ENCODE measurements around the gene ESPNL. TPM values are rescaled to one million over a fixed set of nuclear protein-coding genes. Genes with fewer than 3 reads are reported as not detected.

ESPNL gene
- total RNA-seq, 4 donors from 2014 or later = 0.78 to 1.3 (median 0.83) TPM; not detected in 1

DNA sequence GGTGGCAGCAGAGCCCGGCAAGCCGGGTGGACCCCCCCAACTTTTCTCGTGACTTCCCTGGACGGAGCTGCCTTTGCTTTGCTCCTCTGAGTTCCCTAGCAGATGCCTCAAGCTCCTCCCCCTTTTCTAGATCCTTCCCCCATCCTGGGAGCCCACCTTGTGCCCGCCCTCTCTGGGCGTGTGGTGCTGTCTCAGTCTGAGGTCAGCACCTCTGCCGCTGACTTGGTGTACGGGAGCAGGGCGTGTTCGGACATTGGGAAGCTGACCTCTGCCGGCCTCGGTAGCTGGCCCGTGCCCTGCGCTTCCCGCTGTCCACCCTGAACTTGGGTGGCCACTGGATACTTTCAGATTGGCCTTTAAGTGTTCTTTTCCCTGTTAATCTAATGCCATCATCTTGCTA, 19.6 kb upstream of the ESPNL start:
- no peaks in the 10 kb centered on the region for H3K27me3 ChIP-seq
- no peak for TF ChIP-seq EP300 (IDR thresholded peaks at IDR 0.05)
- TF ChIP-seq POLR2A (IDR thresholded peaks at IDR 0.05; ENCODE audit: low read depth) = no peak
- TF ChIP-seq, protein P1, sequence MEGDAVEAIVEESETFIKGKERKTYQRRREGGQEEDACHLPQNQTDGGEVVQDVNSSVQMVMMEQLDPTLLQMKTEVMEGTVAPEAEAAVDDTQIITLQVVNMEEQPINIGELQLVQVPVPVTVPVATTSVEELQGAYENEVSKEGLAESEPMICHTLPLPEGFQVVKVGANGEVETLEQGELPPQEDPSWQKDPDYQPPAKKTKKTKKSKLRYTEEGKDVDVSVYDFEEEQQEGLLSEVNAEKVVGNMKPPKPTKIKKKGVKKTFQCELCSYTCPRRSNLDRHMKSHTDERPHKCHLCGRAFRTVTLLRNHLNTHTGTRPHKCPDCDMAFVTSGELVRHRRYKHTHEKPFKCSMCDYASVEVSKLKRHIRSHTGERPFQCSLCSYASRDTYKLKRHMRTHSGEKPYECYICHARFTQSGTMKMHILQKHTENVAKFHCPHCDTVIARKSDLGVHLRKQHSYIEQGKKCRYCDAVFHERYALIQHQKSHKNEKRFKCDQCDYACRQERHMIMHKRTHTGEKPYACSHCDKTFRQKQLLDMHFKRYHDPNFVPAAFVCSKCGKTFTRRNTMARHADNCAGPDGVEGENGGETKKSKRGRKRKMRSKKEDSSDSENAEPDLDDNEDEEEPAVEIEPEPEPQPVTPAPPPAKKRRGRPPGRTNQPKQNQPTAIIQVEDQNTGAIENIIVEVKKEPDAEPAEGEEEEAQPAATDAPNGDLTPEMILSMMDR (IDR thresholded peaks at IDR 0.05) = no peak
- no peak for TF ChIP-seq POLR2AphosphoS5 (IDR thresholded peaks at IDR 0.05)
- H3K9me3 ChIP-seq = no peaks in the 10 kb centered on the region
- H3K4me3 ChIP-seq = no peak overlapping the region
- no peak overlapping the region for H3K27ac ChIP-seq (replicated peaks in 1 of 4)
- H3K4me1 ChIP-seq = no peaks in the 10 kb centered on the region
- H3K36me3 ChIP-seq = peaks cover 7 to 53% (median 41%) of the 10 kb centered on the region in 4 donors
- intact Hi-C loops (cut with DNase I) = no loop called here
- 98% methylated on average over 15 of the region's 15 CpGs for WGBS
- no peak for DNase-seq (ENCODE audit: extremely low spot score)

DNA sequence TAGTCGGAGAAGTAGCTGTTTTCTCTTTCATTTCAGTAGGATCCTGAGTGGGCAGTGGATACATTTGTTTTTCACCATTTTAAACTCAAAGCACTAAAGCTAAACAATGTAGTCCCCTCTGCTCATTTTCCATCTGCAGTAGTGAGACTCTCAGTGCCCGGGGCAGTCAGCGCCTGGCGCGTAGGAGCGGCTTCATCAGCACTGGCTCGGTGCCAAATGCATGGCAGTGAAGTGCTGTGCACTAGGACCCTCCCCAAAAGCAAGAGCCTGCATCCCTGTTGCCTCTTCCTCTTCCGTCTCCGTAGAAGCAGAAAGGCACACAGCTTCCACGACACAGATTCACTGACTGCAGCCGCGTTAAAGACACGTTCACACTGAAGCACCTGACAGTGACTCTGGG, 19.0 kb upstream of the ESPNL start:
- intact Hi-C loops (cut with DNase I) = no loop called here
- Histone ChIP-seq H3K4me1 (no peaks in the 10 kb centered on the region), H3K27me3 (no peaks in the 10 kb centered on the region), H3K4me3 (no peak overlapping the region), H3K27ac (replicated peaks in 1 of 4) (no peak overlapping the region), H3K36me3 (peaks cover 7 to 55% (median 41%) of the 10 kb centered on the region in 4 donors), H3K9me3 (no peaks in the 10 kb centered on the region)
- no peak for TF ChIP-seq POLR2A (IDR thresholded peaks at IDR 0.05; ENCODE audit: low read depth)
- no peak for TF ChIP-seq EP300 (IDR thresholded peaks at IDR 0.05)
- no peak for TF ChIP-seq POLR2AphosphoS5 (IDR thresholded peaks at IDR 0.05)
- TF ChIP-seq, protein P1 (IDR thresholded peaks at IDR 0.05) = no peak
- 94% methylated on average over 13 of the region's 13 CpGs for WGBS
- no peak for DNase-seq (ENCODE audit: extremely low spot score)

DNA sequence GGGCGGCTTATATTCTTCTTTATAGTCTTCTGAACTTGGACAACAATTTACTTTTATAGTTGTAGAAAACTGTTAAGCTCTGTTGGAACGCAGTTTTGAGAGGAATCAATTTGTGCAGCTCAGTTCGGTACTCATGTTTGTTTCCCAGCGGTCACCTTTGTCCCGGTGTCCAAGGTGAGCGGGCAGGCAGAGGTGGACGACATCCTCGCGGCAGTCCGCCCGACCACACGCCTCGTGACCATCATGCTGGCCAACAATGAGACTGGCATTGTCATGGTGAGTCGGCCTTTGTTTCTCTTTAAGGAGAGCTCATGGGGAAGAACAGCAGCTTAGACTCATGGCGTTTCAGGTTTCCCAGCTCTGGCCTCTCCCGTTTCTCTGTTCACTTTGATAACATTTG, 18.6 kb upstream of the ESPNL start:
- TF ChIP-seq POLR2A (IDR thresholded peaks at IDR 0.05; ENCODE audit: low read depth) (no peak), POLR2AphosphoS5 (IDR thresholded peaks at IDR 0.05) (no peak), EP300 (IDR thresholded peaks at IDR 0.05) (no peak)
- TF ChIP-seq, protein P1 (IDR thresholded peaks at IDR 0.05) = no peak
- Histone ChIP-seq H3K36me3 (peaks cover 7 to 55% (median 41%) of the 10 kb centered on the region in 4 donors), H3K27ac (replicated peaks in 1 of 4) (no peak overlapping the region), H3K9me3 (no peaks in the 10 kb centered on the region), H3K4me3 (no peak overlapping the region), H3K4me1 (no peaks in the 10 kb centered on the region), H3K27me3 (no peaks in the 10 kb centered on the region)
- DNase-seq (ENCODE audit: extremely low spot score) = no peak
- intact Hi-C loops (cut with DNase I) = no loop called here
- 97% methylated on average over 16 of the region's 16 CpGs for WGBS

GRCh38 chr2:238082151-238082550, 18.0 kb upstream of the ESPNL start:
- Histone ChIP-seq H3K36me3 (peaks cover 7 to 55% (median 41%) of the 10 kb centered on the region in 4 donors), H3K9me3 (no peaks in the 10 kb centered on the region), H3K27ac (replicated peaks in 1 of 4) (no peak overlapping the region), H3K4me3 (no peak overlapping the region), H3K4me1 (no peaks in the 10 kb centered on the region), H3K27me3 (no peaks in the 10 kb centered on the region)
- WGBS = 93% methylated on average over 17 of the region's 17 CpGs
- TF ChIP-seq, protein P1 (IDR thresholded peaks at IDR 0.05) = no peak
- no peak for TF ChIP-seq POLR2AphosphoS5 (IDR thresholded peaks at IDR 0.05)
- TF ChIP-seq EP300 (IDR thresholded peaks at IDR 0.05) = no peak
- TF ChIP-seq POLR2A (IDR thresholded peaks at IDR 0.05; ENCODE audit: low read depth) = no peak
- intact Hi-C loops (cut with DNase I) = no loop called here
- DNase-seq (ENCODE audit: extremely low spot score) = peak; percentile 21

GRCh38 chr2:238082827-238083226, 17.3 kb upstream of the ESPNL start:
- no peak overlapping the region for H3K27ac ChIP-seq (replicated peaks in 1 of 4)
- H3K4me3 ChIP-seq = no peak overlapping the region
- TF ChIP-seq, protein P1 (IDR thresholded peaks at IDR 0.05) = no peak
- TF ChIP-seq POLR2AphosphoS5 (IDR thresholded peaks at IDR 0.05) (no peak), EP300 (IDR thresholded peaks at IDR 0.05) (no peak), POLR2A (IDR thresholded peaks at IDR 0.05; ENCODE audit: low read depth) (no peak)
- WGBS = 97% methylated on average over 6 of the region's 7 CpGs
- H3K9me3 ChIP-seq = no peaks in the 10 kb centered on the region
- peak; percentile 12 for DNase-seq (ENCODE audit: extremely low spot score)
- peaks cover 7 to 55% (median 41%) of the 10 kb centered on the region in 4 donors for H3K36me3 ChIP-seq
- intact Hi-C loops (cut with DNase I) = no loop called here
- no peaks in the 10 kb centered on the region for H3K4me1 ChIP-seq
- no peaks in the 10 kb centered on the region for H3K27me3 ChIP-seq

All from esophagus muscularis mucosa (tissue), 4 donors.